SK-N-SH (cell line): ENCODE data around the gene SLC25A51. TPM values are rescaled to one million over a fixed set of nuclear protein-coding genes. Genes with fewer than 3 reads are reported as not detected.
A peak's percentile ranks its signal among the peaks of the same experiment; 100 is the strongest.

Experiments
- ELF1 ChIP-seq: IDR thresholded peaks from 2 replicates; pipeline ENCODE4 v1.4.0; 2012
- FOXJ3 ChIP-seq: sonication (generic); formaldehyde crosslinking; IDR thresholded peaks from 2 replicates; pipeline ENCODE4 v1.5.1; 2020; ENCODE audit warnings: mild to moderate bottlenecking, missing genetic modification reagents
- FOXM1 ChIP-seq: IDR thresholded peaks from 2 replicates; pipeline ENCODE4 v1.4.0; 2012; ENCODE audit warnings: low read depth, mild to moderate bottlenecking
- GATA2 ChIP-seq: sonication (generic); formaldehyde crosslinking; IDR thresholded peaks from 2 replicates; pipeline ENCODE4 v1.5.0; 2020; ENCODE audit warnings: mild to moderate bottlenecking, missing genetic modification reagents
- RAD21 ChIP-seq: IDR thresholded peaks from 2 replicates; pipeline ENCODE4 v1.6.1; 2012; ENCODE audit warnings: mild to moderate bottlenecking, low read length
- RXRA ChIP-seq: IDR thresholded peaks from 2 replicates; pipeline ENCODE4 v1.4.0; 2012; ENCODE audit warnings: low read depth, mild to moderate bottlenecking, borderline replicate concordance
- TAF1 ChIP-seq: IDR thresholded peaks from 2 replicates; pipeline ENCODE4 v1.6.1; 2012; ENCODE audit warnings: low read depth, mild to moderate bottlenecking, low read length, moderate library complexity, borderline replicate concordance
- TEAD4 ChIP-seq: IDR thresholded peaks from 2 replicates; pipeline ENCODE4 v1.4.0; 2012; ENCODE audit warnings: mild to moderate bottlenecking, borderline replicate concordance; ENCODE audit not compliant: insufficient read depth
- polyA plus RNA-seq, 3 experiments: library from polyadenylated mRNA; depleted of rRNA; stranded (reverse); fragments of >200 nt; gene quantifications; 2 replicates each; pipeline ENCODE4 v1.2.3, GENCODE V29; 2012
- TF ChIP-seq, protein P1 (sequence below): IDR thresholded peaks from 2 replicates; pipeline ENCODE4 v1.4.0; 2012; ENCODE audit warnings: low read depth, borderline replicate concordance
- TF ChIP-seq, protein P2 (sequence below): IDR thresholded peaks from 2 replicates; pipeline ENCODE4 v1.4.0; 2012; ENCODE audit warnings: low read depth, borderline replicate concordance
- TF ChIP-seq, protein P3 (sequence below): fragments of 200-600 bp; sonication (generic); IDR thresholded peaks from 2 replicates; pipeline ENCODE4 v1.6.1; 2017; ENCODE audit warnings: antibody characterized with exemption, mild to moderate bottlenecking, moderate library complexity
- TF ChIP-seq, protein P4 (sequence below): IDR thresholded peaks from 2 replicates; pipeline ENCODE4 v1.4.0; 2012; ENCODE audit warnings: low read depth
- TF ChIP-seq, protein P5 (sequence below): IDR thresholded peaks from 2 replicates; pipeline ENCODE4; 2012

The SLC25A51 gene
- polyA plus RNA-seq, 1 of the 3 experiments (the other 2 are of a cell fraction) = 13.3 TPM

DNA sequence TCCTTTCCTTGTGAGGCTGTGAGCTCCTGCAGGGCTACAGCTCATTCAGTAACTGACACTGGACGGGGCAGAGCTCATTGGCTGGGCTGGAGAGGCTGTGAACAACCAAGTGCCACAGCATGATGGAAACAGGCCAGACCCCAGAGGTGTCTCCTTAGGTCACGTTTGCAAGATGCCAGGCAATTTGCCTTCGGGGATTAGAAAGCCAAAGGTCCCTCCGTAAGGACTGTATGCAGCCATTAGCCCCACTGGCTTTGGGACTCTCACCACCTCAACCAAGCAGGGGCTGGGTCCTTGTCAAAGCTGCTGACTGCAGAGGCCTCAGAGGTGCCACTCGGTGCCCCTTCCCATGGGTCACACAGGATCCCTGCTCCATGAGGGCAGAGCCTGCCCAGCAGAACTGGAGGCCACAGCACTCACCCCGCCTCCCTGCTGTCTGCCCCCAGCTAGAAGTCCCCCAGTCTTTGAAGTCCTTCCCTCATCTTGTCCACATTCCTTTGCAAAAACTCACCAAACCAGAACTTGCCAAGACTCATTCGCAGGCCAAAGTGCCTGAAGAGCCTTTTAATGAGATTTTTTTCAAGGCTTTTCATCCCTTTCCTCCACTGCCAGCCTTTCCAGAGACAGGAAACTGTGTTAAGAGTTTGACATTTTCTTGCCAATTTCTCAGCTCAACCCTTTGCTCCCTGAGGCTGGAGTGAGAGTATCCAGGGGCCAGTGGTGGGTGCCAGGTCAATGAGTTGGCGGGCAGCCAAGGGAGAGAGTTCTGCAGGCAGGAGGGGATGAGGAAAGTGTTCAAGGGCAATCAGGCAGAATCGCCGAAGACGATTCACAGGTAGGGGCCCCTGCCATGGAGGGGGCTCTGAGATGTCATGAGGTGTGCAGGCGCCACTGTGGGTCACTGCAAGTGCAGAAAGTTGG is 39.7 kb upstream of the SLC25A51 start (continued):
- TF ChIP-seq TAF1 = 0 out of 2 replicates have a peak, but pooled peaks have one; percentile 23
- no peak for TF ChIP-seq RAD21
- TF ChIP-seq, protein P1, sequence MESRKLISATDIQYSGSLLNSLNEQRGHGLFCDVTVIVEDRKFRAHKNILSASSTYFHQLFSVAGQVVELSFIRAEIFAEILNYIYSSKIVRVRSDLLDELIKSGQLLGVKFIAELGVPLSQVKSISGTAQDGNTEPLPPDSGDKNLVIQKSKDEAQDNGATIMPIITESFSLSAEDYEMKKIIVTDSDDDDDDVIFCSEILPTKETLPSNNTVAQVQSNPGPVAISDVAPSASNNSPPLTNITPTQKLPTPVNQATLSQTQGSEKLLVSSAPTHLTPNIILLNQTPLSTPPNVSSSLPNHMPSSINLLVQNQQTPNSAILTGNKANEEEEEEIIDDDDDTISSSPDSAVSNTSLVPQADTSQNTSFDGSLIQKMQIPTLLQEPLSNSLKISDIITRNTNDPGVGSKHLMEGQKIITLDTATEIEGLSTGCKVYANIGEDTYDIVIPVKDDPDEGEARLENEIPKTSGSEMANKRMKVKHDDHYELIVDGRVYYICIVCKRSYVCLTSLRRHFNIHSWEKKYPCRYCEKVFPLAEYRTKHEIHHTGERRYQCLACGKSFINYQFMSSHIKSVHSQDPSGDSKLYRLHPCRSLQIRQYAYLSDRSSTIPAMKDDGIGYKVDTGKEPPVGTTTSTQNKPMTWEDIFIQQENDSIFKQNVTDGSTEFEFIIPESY = 0 out of 2 replicates have a peak, but pooled peaks have one; percentile 50
- peak; percentile 72 for TF ChIP-seq FOXM1
- TF ChIP-seq, protein P2, sequence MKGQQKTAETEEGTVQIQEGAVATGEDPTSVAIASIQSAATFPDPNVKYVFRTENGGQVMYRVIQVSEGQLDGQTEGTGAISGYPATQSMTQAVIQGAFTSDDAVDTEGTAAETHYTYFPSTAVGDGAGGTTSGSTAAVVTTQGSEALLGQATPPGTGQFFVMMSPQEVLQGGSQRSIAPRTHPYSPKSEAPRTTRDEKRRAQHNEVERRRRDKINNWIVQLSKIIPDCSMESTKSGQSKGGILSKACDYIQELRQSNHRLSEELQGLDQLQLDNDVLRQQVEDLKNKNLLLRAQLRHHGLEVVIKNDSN = 0 out of 2 replicates have a peak, but pooled peaks have one; percentile 17
- TF ChIP-seq RXRA = peak; percentile 91
- TF ChIP-seq TEAD4 = peak; percentile 84
- TF ChIP-seq, protein P3, sequence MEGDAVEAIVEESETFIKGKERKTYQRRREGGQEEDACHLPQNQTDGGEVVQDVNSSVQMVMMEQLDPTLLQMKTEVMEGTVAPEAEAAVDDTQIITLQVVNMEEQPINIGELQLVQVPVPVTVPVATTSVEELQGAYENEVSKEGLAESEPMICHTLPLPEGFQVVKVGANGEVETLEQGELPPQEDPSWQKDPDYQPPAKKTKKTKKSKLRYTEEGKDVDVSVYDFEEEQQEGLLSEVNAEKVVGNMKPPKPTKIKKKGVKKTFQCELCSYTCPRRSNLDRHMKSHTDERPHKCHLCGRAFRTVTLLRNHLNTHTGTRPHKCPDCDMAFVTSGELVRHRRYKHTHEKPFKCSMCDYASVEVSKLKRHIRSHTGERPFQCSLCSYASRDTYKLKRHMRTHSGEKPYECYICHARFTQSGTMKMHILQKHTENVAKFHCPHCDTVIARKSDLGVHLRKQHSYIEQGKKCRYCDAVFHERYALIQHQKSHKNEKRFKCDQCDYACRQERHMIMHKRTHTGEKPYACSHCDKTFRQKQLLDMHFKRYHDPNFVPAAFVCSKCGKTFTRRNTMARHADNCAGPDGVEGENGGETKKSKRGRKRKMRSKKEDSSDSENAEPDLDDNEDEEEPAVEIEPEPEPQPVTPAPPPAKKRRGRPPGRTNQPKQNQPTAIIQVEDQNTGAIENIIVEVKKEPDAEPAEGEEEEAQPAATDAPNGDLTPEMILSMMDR = no peak
- TF ChIP-seq, protein P4, sequence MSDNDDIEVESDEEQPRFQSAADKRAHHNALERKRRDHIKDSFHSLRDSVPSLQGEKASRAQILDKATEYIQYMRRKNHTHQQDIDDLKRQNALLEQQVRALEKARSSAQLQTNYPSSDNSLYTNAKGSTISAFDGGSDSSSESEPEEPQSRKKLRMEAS = peak; percentile 78; the same call in 1 of the 2 replicates
- no peak for TF ChIP-seq ELF1
- no peak for TF ChIP-seq FOXJ3
- TF ChIP-seq, protein P5, sequence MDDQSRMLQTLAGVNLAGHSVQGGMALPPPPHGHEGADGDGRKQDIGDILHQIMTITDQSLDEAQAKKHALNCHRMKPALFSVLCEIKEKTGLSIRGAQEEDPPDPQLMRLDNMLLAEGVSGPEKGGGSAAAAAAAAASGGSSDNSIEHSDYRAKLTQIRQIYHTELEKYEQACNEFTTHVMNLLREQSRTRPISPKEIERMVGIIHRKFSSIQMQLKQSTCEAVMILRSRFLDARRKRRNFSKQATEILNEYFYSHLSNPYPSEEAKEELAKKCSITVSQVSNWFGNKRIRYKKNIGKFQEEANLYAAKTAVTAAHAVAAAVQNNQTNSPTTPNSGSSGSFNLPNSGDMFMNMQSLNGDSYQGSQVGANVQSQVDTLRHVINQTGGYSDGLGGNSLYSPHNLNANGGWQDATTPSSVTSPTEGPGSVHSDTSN = peak; percentile 77; the same call in 1 of the 2 replicates
- TF ChIP-seq GATA2 (CRISPR knock-in tag) = no peak
